ENCODE measurements around the gene EVI2B. TPM values are rescaled to one million over a fixed set of nuclear protein-coding genes. Genes with fewer than 3 reads are reported as not detected.

EVI2B gene
- total RNA-seq, 1 donor from 2014 or later, result 130 TPM

- intact Hi-C loops (cut with DNase I), result no loop called here
- H3K27me3 ChIP-seq (ENCODE audit: low read depth), result no peaks in the 10 kb centered on the region
- H3K36me3 ChIP-seq, result peaks cover 48% of the 10 kb centered on the region
- DNase-seq, result no peak
- no peak for TF ChIP-seq CTCF (IDR thresholded peaks at IDR 0.05)
- no peak overlapping the region for H3K27ac ChIP-seq
- H3K4me1 ChIP-seq, result no peaks in the 10 kb centered on the region
- no peaks in the 10 kb centered on the region for H3K9me3 ChIP-seq
- H3K4me3 ChIP-seq, result no peak overlapping the region
- no peak for ATAC-seq
These were observed 56.9 kb downstream of the EVI2B start for GRCh38 chr17:31256936-31257335.

- no peak overlapping the region for H3K4me3 ChIP-seq
- ATAC-seq, result no peak
- TF ChIP-seq CTCF (IDR thresholded peaks at IDR 0.05), result no peak
- no peak for DNase-seq
- no peak overlapping the region for H3K27ac ChIP-seq
- peaks cover 26% of the 10 kb centered on the region for H3K36me3 ChIP-seq
- H3K4me1 ChIP-seq, result no peaks in the 10 kb centered on the region
- no peaks in the 10 kb centered on the region for H3K9me3 ChIP-seq
- no peaks in the 10 kb centered on the region for H3K27me3 ChIP-seq (ENCODE audit: low read depth)
- intact Hi-C loops (cut with DNase I), result no loop called here
These were observed 59.2 kb downstream of the EVI2B start for GRCh38 chr17:31254654-31255053.

Other genes with a start within 250 kb of the EVI2B start
- 53.1 TPM for gene NF1, start 219.1 kb downstream of the EVI2B start, total RNA-seq
- gene OMG, start 16.8 kb downstream of the EVI2B start, total RNA-seq, result 12.4 TPM
- gene EVI2A, start 7.6 kb upstream of the EVI2B start, total RNA-seq, result 45.2 TPM
- gene RAB11FIP4, start 77.6 kb upstream of the EVI2B start, total RNA-seq, result 15.7 TPM